Testis (tissue), 2 donors: ENCODE measurements around the gene PLCL2.

Experiments
- CTCF ChIP-seq, 3 experiments: fragments of 450-650 bp in 2 of 3; fragments of 200-600 bp in 1 of 3; sonication (generic) in 1 of 3; IDR thresholded peaks; one replicate each; pipeline ENCODE4 v1.5.1; 2016 to 2019; ENCODE audit warnings: antibody characterized with exemption in 3 of 3, mild to moderate bottlenecking in 2 of 3, moderate library complexity in 1 of 3
- POLR2A ChIP-seq: fragments of 450-650 bp; IDR thresholded peaks from one replicate; pipeline ENCODE4 v1.6.1; 2017; ENCODE audit warnings: antibody characterized with exemption, mild to moderate bottlenecking, moderate library complexity

GRCh38 chr3:17013571-17013970, 128.8 kb downstream of the PLCL2 start:
- TF ChIP-seq CTCF (IDR thresholded peaks at IDR 0.05) (no peak), POLR2A (no peak)
